Endothelial cell of umbilical vein (primary cell): ENCODE results near the gene ERG. TPM values are rescaled to one million over a fixed set of nuclear protein-coding genes. Genes with fewer than 3 reads are reported as not detected.

Experiments used
- BruUV-seq: library from RNA; stranded (reverse); fragments of 400-500 nt; replicated peaks from 2 replicates; lab custom pipeline; 2021; lab: Mats Ljungman, UMichigan
- CTCF ChIA-PET: fragments of 300-600, 350-600 bp; sonication (Branson Sonifier 250); formaldehyde crosslinking; loops from one replicate; lab custom pipeline; 2021; ENCODE audit warnings: antibody characterized with exemption, inconsistent platforms; lab: Charles Lee
- POLR2A ChIA-PET: fragments of 300-600, 350-600 bp; sonication (Branson Sonifier 250); formaldehyde crosslinking; loops from one replicate; lab custom pipeline; 2021; ENCODE audit warnings: antibody characterized with exemption, inconsistent platforms; lab: Charles Lee
- DNase-seq: peaks from one replicate; pipeline ENCODE4 v3.0.0-alpha.2; 2011; ENCODE audit warnings: low read depth, low spot score
- FAIRE-seq: peaks from 2 replicates; lab custom pipeline; 2011; peaks lifted over from hg19 to GRCh38; lab: Jason Lieb, UNC
- H2AFZ ChIP-seq: 2 replicates; pipeline ENCODE4 v1.6.0; 2012; ENCODE audit warnings: low read depth, low read length, control low read depth, inconsistent platforms
- H3K27ac ChIP-seq: 2 replicates; pipeline ENCODE4 v1.5.1; 2011; ENCODE audit warnings: low read depth, mild to moderate bottlenecking, control low read depth, low read length, moderate library complexity; ENCODE audit not compliant: insufficient read depth
- H3K27me3 ChIP-seq, 2 experiments: 2 replicates each; pipeline versions ENCODE4 v1.6.0 to v1.6.1; 2011; ENCODE audit warnings: low read length in 2 of 2, mixed read lengths in 1 of 2; ENCODE audit not compliant: control insufficient read depth in 2 of 2, insufficient read depth in 2 of 2
- H3K36me3 ChIP-seq, 2 experiments: 2 replicates in 1 of 2; 3 replicates in 1 of 2; pipeline ENCODE4 v1.5.1; 2011; ENCODE audit warnings: low read length in 2 of 2, mild to moderate bottlenecking in 1 of 2, moderate library complexity in 1 of 2; ENCODE audit not compliant: control insufficient read depth in 2 of 2, insufficient read depth in 2 of 2; ENCODE audit errors: extremely low read depth in 1 of 2
- H3K4me1 ChIP-seq: 3 replicates; pipeline ENCODE4 v1.5.1; 2011; ENCODE audit warnings: mild to moderate bottlenecking, low read length; ENCODE audit not compliant: control insufficient read depth, insufficient read depth; ENCODE audit errors: extremely low read depth
- H3K4me2 ChIP-seq: 2 replicates; pipeline ENCODE4 v1.6.1; 2011; ENCODE audit warnings: low read length, control low read depth, mixed read lengths; ENCODE audit not compliant: insufficient read depth
- H3K4me3 ChIP-seq, 3 experiments: fragments of 200-600 bp in 1 of 3; sonication (generic), shearing (Covaris generic) in 1 of 3; replicated peaks in 1 of 3; 2 replicates each; pipeline ENCODE4 v1.5.1; 2011 to 2016; ENCODE audit warnings: control low read depth in 3 of 3, low read length in 3 of 3, mild to moderate bottlenecking in 2 of 3, inconsistent platforms in 1 of 3, low read depth in 1 of 3, moderate library complexity in 1 of 3; ENCODE audit not compliant: insufficient read depth in 1 of 3
- H3K79me2 ChIP-seq: 2 replicates; pipeline ENCODE4 v1.6.0; 2012; ENCODE audit warnings: low read length, inconsistent platforms; ENCODE audit not compliant: control insufficient read depth, insufficient read depth
- H3K9ac ChIP-seq: replicated peaks from 2 replicates; pipeline ENCODE3; 2011; ENCODE audit warnings: low read length, control low read depth; ENCODE audit not compliant: insufficient read depth; ENCODE audit errors: extremely low read depth
- H3K9me1 ChIP-seq: replicated peaks from 3 replicates; pipeline ENCODE4 v1.6.0; 2011; ENCODE audit warnings: mild to moderate bottlenecking, low read length; ENCODE audit not compliant: control insufficient read depth, insufficient read depth; ENCODE audit errors: extremely low read depth
- H3K9me3 ChIP-seq: replicated peaks from 2 replicates; pipeline ENCODE4 v1.5.1; 2012; ENCODE audit warnings: low read length, inconsistent platforms; ENCODE audit not compliant: control insufficient read depth, insufficient read depth
- H4K20me1 ChIP-seq: replicated peaks from 2 replicates; pipeline ENCODE3; 2011; ENCODE audit warnings: mild to moderate bottlenecking, low read length; ENCODE audit not compliant: control insufficient read depth, insufficient read depth; ENCODE audit errors: extremely low read depth
- CTCF ChIP-seq, 2 donors: IDR thresholded peaks; 1 replicate in 1 of 2; 2 replicates in 1 of 2; pipeline ENCODE4 v1.5.1; 2011; ENCODE audit warnings: low read length in 2 of 2, mild to moderate bottlenecking in 2 of 2, moderate library complexity in 2 of 2, control low read depth in 1 of 2, inconsistent platforms in 1 of 2, low read depth in 1 of 2; ENCODE audit not compliant: insufficient read depth in 1 of 2; ENCODE audit errors: extremely low read depth in 1 of 2
- EZH2 ChIP-seq: IDR thresholded peaks from 2 replicates; pipeline ENCODE4 v1.6.1; 2012; ENCODE audit warnings: borderline replicate concordance, low read depth, mild to moderate bottlenecking, moderate library complexity, low read length, inconsistent platforms; ENCODE audit not compliant: severe bottlenecking
- FOS ChIP-seq: IDR thresholded peaks from 2 replicates; pipeline ENCODE4 v1.6.1; 2011; ENCODE audit warnings: mild to moderate bottlenecking, low read length, moderate library complexity, borderline replicate concordance; ENCODE audit not compliant: insufficient read depth
- GATA2 ChIP-seq: IDR thresholded peaks from 2 replicates; pipeline ENCODE4 v1.7.0; 2011; ENCODE audit warnings: low read depth, mild to moderate bottlenecking, moderate library complexity, mixed read lengths, low read length; ENCODE audit not compliant: insufficient read length, insufficient read depth
- JUN ChIP-seq: IDR thresholded peaks from 2 replicates; pipeline ENCODE4 v1.6.1; 2011; ENCODE audit warnings: borderline replicate concordance, low read depth; ENCODE audit not compliant: insufficient read length, insufficient read depth
- MYC ChIP-seq: IDR thresholded peaks from one replicate; pipeline ENCODE4 v1.6.1; 2011; ENCODE audit warnings: mild to moderate bottlenecking, low read depth, low read length
- POLR2A ChIP-seq: IDR thresholded peaks from 2 replicates; pipeline ENCODE4 v1.6.1; 2012; ENCODE audit warnings: low read depth, mild to moderate bottlenecking, control low read depth, low read length
- POLR2AphosphoS5 ChIP-seq: IDR thresholded peaks from 2 replicates; pipeline ENCODE4 v1.6.1; 2012; ENCODE audit warnings: low read depth, mild to moderate bottlenecking, control low read depth, low read length, moderate library complexity; ENCODE audit not compliant: insufficient read depth
- dilution Hi-C: fragments of 300-500 bp; cut with MboI; formaldehyde crosslinking; loops from one replicate; pipeline ENCODE4 v1.15.0; 2019; ENCODE audit warnings: low sequenced_read_pairs; ENCODE audit not compliant: extremely low pct_ligation_motif_present
- intact Hi-C: fragments of 100-400 bp; cut with micrococcal nuclease; formaldehyde crosslinking; loops from one replicate; pipeline ENCODE4 v1.10.0; 2022
- polyA plus RNA-seq, 4 experiments: library from polyadenylated mRNA; depleted of rRNA in 3 of 4; stranded (reverse) in 3 of 4; unstranded in 1 of 4; fragments of >200 nt; gene quantifications; 2 replicates each; pipeline versions ENCODE4 v1.2.1 to v1.2.3, GENCODE V29; 2011 to 2012; ENCODE audit warnings: missing spikeins in 1 of 4
- total RNA-seq: library from RNA; stranded (reverse); gene quantifications from 2 replicates; pipeline ENCODE4 v1.2.3, GENCODE V29; 2021
- TF ChIP-seq, protein P1 (sequence below): IDR thresholded peaks from 2 replicates; pipeline ENCODE4 v1.6.1; 2011; ENCODE audit not compliant: insufficient read depth, insufficient read length

ERG gene
- total and polyA plus RNA-seq, 2 donors (not counting 3 experiments of a cell fraction or from before 2014, with no cell fraction given) = 173 to 210 TPM

DNA sequence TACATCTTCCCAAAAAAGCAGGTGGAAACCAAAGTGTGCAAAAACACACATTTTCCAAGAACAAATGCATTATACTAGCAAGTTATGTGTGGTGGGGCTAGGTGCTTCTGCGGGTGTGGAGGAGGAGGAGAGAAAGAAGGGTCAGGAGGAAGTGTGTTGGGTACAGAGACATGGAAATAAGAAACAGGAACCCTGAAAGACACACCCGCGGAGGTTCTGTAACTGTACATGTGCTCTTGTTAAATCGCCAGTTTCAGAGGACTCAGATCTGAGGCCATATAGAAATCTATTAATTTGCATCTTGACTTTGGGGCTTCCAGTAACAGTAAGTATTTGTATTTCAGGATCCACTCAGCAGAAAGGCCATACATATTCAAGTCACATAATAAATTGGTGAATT, 30.9 kb downstream of the ERG start:
- CTCF ChIA-PET = no interaction called here
- H3K4me2 ChIP-seq = no peak overlapping the region
- H3K9me1 ChIP-seq = no peaks in the 10 kb centered on the region
- dilution Hi-C loops (no loop called here), intact Hi-C loops (no loop called here)
- no peak overlapping the region for H2AFZ ChIP-seq
- POLR2A ChIA-PET = no interaction called here
- H3K79me2 ChIP-seq = peaks cover 99% of the 10 kb centered on the region
- H3K4me3 ChIP-seq = no peak overlapping the region
- H4K20me1 ChIP-seq = peaks cover 5% of the 10 kb centered on the region
- DNase-seq (no peak), FAIRE-seq (no peak)
- H3K36me3 ChIP-seq = peaks cover 16 to 17% of the 10 kb centered on the region in 2 experiments
- H3K9me3 ChIP-seq = no peaks in the 10 kb centered on the region
- no peak overlapping the region for H3K9ac ChIP-seq
- no peak for TF ChIP-seq CTCF (IDR thresholded peaks at IDR 0.05; ENCODE audit: extremely low read depth in 1 of 2, insufficient read depth in 1 of 2, low read depth in 1 of 2, low read length in 2 of 2)
- TF ChIP-seq POLR2AphosphoS5 = no peak
- no peak for TF ChIP-seq JUN
- TF ChIP-seq POLR2A = no peak
- no peak for TF ChIP-seq EZH2
- no peak for TF ChIP-seq GATA2
- TF ChIP-seq FOS = no peak
- TF ChIP-seq, protein P1, sequence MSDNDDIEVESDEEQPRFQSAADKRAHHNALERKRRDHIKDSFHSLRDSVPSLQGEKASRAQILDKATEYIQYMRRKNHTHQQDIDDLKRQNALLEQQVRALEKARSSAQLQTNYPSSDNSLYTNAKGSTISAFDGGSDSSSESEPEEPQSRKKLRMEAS = no peak
- no peak for TF ChIP-seq MYC
- H3K4me1 ChIP-seq = peaks cover 50% of the 10 kb centered on the region
- no peaks in the 10 kb centered on the region for H3K27me3 ChIP-seq
- no TSS peak for BruUV-seq
- no peak overlapping the region for H3K27ac ChIP-seq
